ENCODE measurements around the gene CPPED1. TPM values are rescaled to one million over a fixed set of nuclear protein-coding genes. Genes with fewer than 3 reads are reported as not detected.

The CPPED1 gene
- total and polyA plus RNA-seq, 10 of the 15 experiments (the other 5 are each of a cell fraction or from before 2014, with no cell fraction given): 7.1 to 39.0 (median 16.0) TPM

- ChIA-PET RAD21 (ENCODE audit: unreplicated experiment) (no interaction called here), SMC1A (ENCODE audit: uncharacterized antibody, unreplicated experiment) (interaction anchor here (0.7 to 1.3 kb wide), 4 partner anchors 14 to 239 kb away, joined by 3 read pairs; no protein-coding TSS in a partner anchor)
- intact Hi-C loops (cut with micrococcal nuclease; ENCODE audit: unreplicated experiment): loop anchor here (5.0 kb wide), 4 partner anchors 67 to 362 kb away; no protein-coding TSS in a partner anchor
These were observed 15.7 kb upstream of the CPPED1 start for GRCh38 chr16:12819126-12820117.

More at GRCh38 chr16:12819126-12820117, 15.7 kb upstream of the CPPED1 start:
- in situ Hi-C loops (cut with MboI): loop anchor here (5.0 to 10.0 kb wide), 2 partner anchors 247 to 725 kb away; no protein-coding TSS in a partner anchor
- WGBS (ENCODE audit: insufficient coverage, insufficient replicate concordance, low lambda C conversion rate, missing lambda C conversion rate): 16% methylated on average over 18 of the region's 18 CpGs
- peak; percentile 84 for FAIRE-seq
- Histone ChIP-seq H3K4me1 (ENCODE audit: control insufficient read depth, insufficient read depth, low read length) (no peaks in the 10 kb centered on the region), H3K27ac (ENCODE audit: control insufficient read depth, insufficient read depth) (no peak overlapping the region), H2AFZ (ENCODE audit: control insufficient read depth, low read depth, low read length) (no peak overlapping the region), H4K20me1 (ENCODE audit: control insufficient read depth, insufficient read depth) (no peaks in the 10 kb centered on the region), H3K9me3 (replicated peaks; ENCODE audit: control insufficient read depth, insufficient read depth, low read length) (no peaks in the 10 kb centered on the region; the same call in 2 of the 3 replicates), H3K4me2 (ENCODE audit: control insufficient read depth, insufficient read depth) (no peak overlapping the region), H3K9ac (ENCODE audit: control insufficient read depth, insufficient read depth, low read length) (no peak overlapping the region), H3K27me3 (replicated peaks in 1 of 2; ENCODE audit: control insufficient read depth in 2 of 2, insufficient read depth in 2 of 2, low read length in 1 of 2) (no peaks in the 10 kb centered on the region), H3K36me3 (ENCODE audit: control insufficient read depth in 2 of 2, insufficient read depth in 2 of 2, low read length in 1 of 2) (no peaks in the 10 kb centered on the region), H3K4me3 (no peak overlapping the region), H3K79me2 (ENCODE audit: control insufficient read depth, insufficient read depth, low read length) (no peaks in the 10 kb centered on the region)
- ATAC-seq: peak; percentile 85
- TF ChIP-seq CTCF (IDR thresholded peaks at IDR 0.05 in 2 of 3, conservative IDR thresholded peaks at IDR 0.05 in 1 of 3; ENCODE audit: control insufficient read depth in 2 of 3, extremely low read depth in 1 of 3, insufficient read depth in 1 of 3, low read depth in 3 of 3, low read length in 3 of 3): peak; percentile 58 to 85 (median 76)
- TF ChIP-seq SMC3 (IDR thresholded peaks at IDR 0.05; ENCODE audit: borderline replicate concordance, low read length): peak; percentile 80
- TF ChIP-seq JUND (IDR thresholded peaks at IDR 0.05; ENCODE audit: low read depth, low read length): no peak
- 0 out of 2 replicates have a peak, but pooled peaks have one; percentile 52 for TF ChIP-seq IRF4 (IDR thresholded peaks at IDR 0.05; ENCODE audit: low read depth, low read length)
- TF ChIP-seq YY1 (IDR thresholded peaks at IDR 0.05; ENCODE audit: low read depth, low read length): peak; percentile 70; the same call in 1 of the 2 replicates
- no peak for TF ChIP-seq CBX3 (IDR thresholded peaks at IDR 0.05; ENCODE audit: borderline replicate concordance, low read depth)
- TF ChIP-seq RUNX3 (IDR thresholded peaks at IDR 0.05; ENCODE audit: low read length): peak; percentile 16; the same call in 1 of the 2 replicates
- peak; percentile 95 for TF ChIP-seq RAD21 (IDR thresholded peaks at IDR 0.05; ENCODE audit: insufficient read depth, low read depth, low read length)
- CTCF ChIA-PET: interaction anchor here (1.9 to 2.7 kb wide), 2 partner anchors 12 to 246 kb away, joined by 6 to 9 read pairs; no protein-coding TSS in a partner anchor
- BruUV-seq (replicated peaks): no TSS peak
- peak; percentile 24 for DNase-seq (ENCODE audit: low read depth, low spot score)
- POLR2A ChIA-PET: no interaction called here
